GM13976 (cell line): ENCODE data around the gene DTD1.

Experiments
- DNase-seq: peaks from one replicate; pipeline ENCODE4 v3.0.0; 2012; ENCODE audit warnings: low spot score
- CTCF ChIP-seq: IDR thresholded peaks from 2 replicates; pipeline ENCODE4 v1.5.1; 2012; ENCODE audit warnings: borderline replicate concordance, mild to moderate bottlenecking; ENCODE audit not compliant: insufficient read depth; ENCODE audit errors: extremely low read depth, missing control alignments, control extremely low read depth
- in situ Hi-C: fragments of 300-500 bp; cut with MboI; formaldehyde crosslinking; loops from one replicate; pipeline ENCODE4 v1.12.0; 2022; ENCODE audit warnings: low sequenced_read_pairs, mixed read lengths, inconsistent platforms; ENCODE audit not compliant: unreplicated experiment

The DTD1 gene

GRCh38 chr20:18635380-18635779, 47.5 kb downstream of the DTD1 start:
- TF ChIP-seq CTCF, result no peak
- in situ Hi-C loops, result loop anchor here (25.0 kb wide), 2 partner anchors 402 to 577 kb away; partner anchors contain the start of gene SLC24A3
- no peak for DNase-seq

GRCh38 chr20:18637224-18637623, 49.4 kb downstream of the DTD1 start:
- in situ Hi-C loops, result loop anchor here (25.0 kb wide), 2 partner anchors 400 to 575 kb away; partner anchors contain the start of gene SLC24A3
- no peak for TF ChIP-seq CTCF
- no peak for DNase-seq

- in situ Hi-C loops, result loop anchor here (25.0 kb wide), 2 partner anchors 399 to 574 kb away; partner anchors contain the start of gene SLC24A3
- TF ChIP-seq CTCF, result no peak
- no peak for DNase-seq
Measured at GRCh38 chr20:18638768-18639167, 50.9 kb downstream of the DTD1 start.

- DNase-seq, result no peak
- in situ Hi-C loops, result loop anchor here (25.0 kb wide), 2 partner anchors 398 to 573 kb away; partner anchors contain the start of gene SLC24A3
- TF ChIP-seq CTCF, result no peak
Measured at GRCh38 chr20:18639501-18639979, 51.7 kb downstream of the DTD1 start.

GRCh38 chr20:18645196-18645745, 57.4 kb downstream of the DTD1 start:
- no peak for TF ChIP-seq CTCF
- DNase-seq, result no peak
- in situ Hi-C loops, result loop anchor here (25.0 kb wide), 2 partner anchors 392 to 567 kb away; partner anchors contain the start of gene SLC24A3

GRCh38 chr20:18645851-18646250, 58.0 kb downstream of the DTD1 start:
- in situ Hi-C loops, result loop anchor here (25.0 kb wide), 2 partner anchors 391 to 566 kb away; partner anchors contain the start of gene SLC24A3
- TF ChIP-seq CTCF, result no peak

More at GRCh38 chr20:18645851-18646250, 58.0 kb downstream of the DTD1 start:
- no peak for DNase-seq
